ENCODE measurements around the gene POPDC3. TPM values are rescaled to one million over a fixed set of nuclear protein-coding genes. Genes with fewer than 3 reads are reported as not detected.

POPDC3 gene
- total RNA-seq, 1 experiment from 2014 or later, result 29.2 TPM

DNA sequence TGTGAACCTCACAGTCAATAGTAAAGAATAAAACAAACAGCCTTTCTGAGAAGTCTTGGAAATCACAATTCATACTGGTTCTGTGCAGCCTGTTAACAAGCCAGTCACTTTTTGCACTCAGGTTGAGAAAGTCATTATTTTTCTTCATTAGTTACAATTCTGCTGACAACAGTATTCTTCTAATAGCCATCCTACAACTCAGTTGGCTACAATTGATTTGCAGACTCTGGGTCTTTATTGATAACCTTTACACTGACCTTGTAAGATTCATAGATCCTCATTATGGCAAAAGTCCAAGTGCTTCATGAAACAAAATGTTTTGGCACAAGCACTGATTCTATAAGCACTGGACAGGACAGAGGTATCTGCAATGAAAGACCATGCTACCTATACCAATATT is 34.9 kb upstream of the POPDC3 start:
- DNase-seq (ENCODE audit: low read depth, low spot score), result no peak
- no peaks in the 10 kb centered on the region for H3K9me3 ChIP-seq (ENCODE audit: control insufficient read depth, insufficient read depth, low read depth, low read length)
- no peaks in the 10 kb centered on the region for H3K4me1 ChIP-seq (ENCODE audit: control insufficient read depth, insufficient read depth, low read length)
- in situ Hi-C loops (cut with HindIII; ENCODE audit: low pct_unique_long_range_greater_than_20kb, low sequenced_read_pairs), result no loop called here
- CTCF ChIA-PET, result no interaction called here
- TF ChIP-seq POLR2AphosphoS5 (IDR thresholded peaks at IDR 0.05; ENCODE audit: low read depth, low read length) (no peak), SIN3A (IDR thresholded peaks at IDR 0.05; ENCODE audit: borderline replicate concordance, insufficient read depth, low read depth, low read length) (no peak), TCF7L2 (IDR thresholded peaks at IDR 0.05; ENCODE audit: low read depth, low read length) (no peak), CTCF (IDR thresholded peaks at IDR 0.05) (no peak)
- TF ChIP-seq, protein P1, sequence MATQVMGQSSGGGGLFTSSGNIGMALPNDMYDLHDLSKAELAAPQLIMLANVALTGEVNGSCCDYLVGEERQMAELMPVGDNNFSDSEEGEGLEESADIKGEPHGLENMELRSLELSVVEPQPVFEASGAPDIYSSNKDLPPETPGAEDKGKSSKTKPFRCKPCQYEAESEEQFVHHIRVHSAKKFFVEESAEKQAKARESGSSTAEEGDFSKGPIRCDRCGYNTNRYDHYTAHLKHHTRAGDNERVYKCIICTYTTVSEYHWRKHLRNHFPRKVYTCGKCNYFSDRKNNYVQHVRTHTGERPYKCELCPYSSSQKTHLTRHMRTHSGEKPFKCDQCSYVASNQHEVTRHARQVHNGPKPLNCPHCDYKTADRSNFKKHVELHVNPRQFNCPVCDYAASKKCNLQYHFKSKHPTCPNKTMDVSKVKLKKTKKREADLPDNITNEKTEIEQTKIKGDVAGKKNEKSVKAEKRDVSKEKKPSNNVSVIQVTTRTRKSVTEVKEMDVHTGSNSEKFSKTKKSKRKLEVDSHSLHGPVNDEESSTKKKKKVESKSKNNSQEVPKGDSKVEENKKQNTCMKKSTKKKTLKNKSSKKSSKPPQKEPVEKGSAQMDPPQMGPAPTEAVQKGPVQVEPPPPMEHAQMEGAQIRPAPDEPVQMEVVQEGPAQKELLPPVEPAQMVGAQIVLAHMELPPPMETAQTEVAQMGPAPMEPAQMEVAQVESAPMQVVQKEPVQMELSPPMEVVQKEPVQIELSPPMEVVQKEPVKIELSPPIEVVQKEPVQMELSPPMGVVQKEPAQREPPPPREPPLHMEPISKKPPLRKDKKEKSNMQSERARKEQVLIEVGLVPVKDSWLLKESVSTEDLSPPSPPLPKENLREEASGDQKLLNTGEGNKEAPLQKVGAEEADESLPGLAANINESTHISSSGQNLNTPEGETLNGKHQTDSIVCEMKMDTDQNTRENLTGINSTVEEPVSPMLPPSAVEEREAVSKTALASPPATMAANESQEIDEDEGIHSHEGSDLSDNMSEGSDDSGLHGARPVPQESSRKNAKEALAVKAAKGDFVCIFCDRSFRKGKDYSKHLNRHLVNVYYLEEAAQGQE (IDR thresholded peaks at IDR 0.05; ENCODE audit: insufficient read depth in 1 of 2, low read depth in 2 of 2, low read length in 1 of 2), result no peak
- no peak overlapping the region for H3K4me3 ChIP-seq (ENCODE audit: low read depth in 2 of 2, low read length in 2 of 2)
- no peak overlapping the region for H3K27ac ChIP-seq (ENCODE audit: low read length)
- ATAC-seq, result no peak
- no peaks in the 10 kb centered on the region; the same call in 1 of the 2 replicates for H3K36me3 ChIP-seq (ENCODE audit: control insufficient read depth, insufficient read depth, low read length)
- H3K27me3 ChIP-seq (ENCODE audit: control insufficient read depth, insufficient read depth, low read length), result peaks cover 2% of the 10 kb centered on the region; the same call in 1 of the 2 replicates
- no TSS peak for BruUV-seq (replicated peaks)
- POLR2A ChIA-PET, result no interaction called here
- intact Hi-C loops (cut with micrococcal nuclease; ENCODE audit: unreplicated experiment), result no loop called here

- no peak overlapping the region for H3K4me3 ChIP-seq (ENCODE audit: low read depth in 2 of 2, low read length in 2 of 2)
- no peaks in the 10 kb centered on the region for H3K9me3 ChIP-seq (ENCODE audit: control insufficient read depth, insufficient read depth, low read depth, low read length)
- intact Hi-C loops (cut with micrococcal nuclease; ENCODE audit: unreplicated experiment), result no loop called here
- CTCF ChIA-PET, result no interaction called here
- H3K27ac ChIP-seq (ENCODE audit: low read length), result no peak overlapping the region
- TF ChIP-seq, protein P1 (IDR thresholded peaks at IDR 0.05; ENCODE audit: insufficient read depth in 1 of 2, low read depth in 2 of 2, low read length in 1 of 2), result no peak
- TF ChIP-seq SIN3A (IDR thresholded peaks at IDR 0.05; ENCODE audit: borderline replicate concordance, insufficient read depth, low read depth, low read length) (no peak), TCF7L2 (IDR thresholded peaks at IDR 0.05; ENCODE audit: low read depth, low read length) (no peak), POLR2AphosphoS5 (IDR thresholded peaks at IDR 0.05; ENCODE audit: low read depth, low read length) (no peak), CTCF (IDR thresholded peaks at IDR 0.05) (no peak)
- peaks cover 2% of the 10 kb centered on the region; the same call in 1 of the 2 replicates for H3K27me3 ChIP-seq (ENCODE audit: control insufficient read depth, insufficient read depth, low read length)
- in situ Hi-C loops (cut with HindIII; ENCODE audit: low pct_unique_long_range_greater_than_20kb, low sequenced_read_pairs), result no loop called here
- ATAC-seq, result no peak
- DNase-seq (ENCODE audit: low read depth, low spot score), result no peak
- POLR2A ChIA-PET, result no interaction called here
- no peaks in the 10 kb centered on the region; the same call in 1 of the 2 replicates for H3K36me3 ChIP-seq (ENCODE audit: control insufficient read depth, insufficient read depth, low read length)
- H3K4me1 ChIP-seq (ENCODE audit: control insufficient read depth, insufficient read depth, low read length), result no peaks in the 10 kb centered on the region
- BruUV-seq (replicated peaks), result no TSS peak
Measured at GRCh38 chr6:105213272-105213671, 33.5 kb upstream of the POPDC3 start.

Data from Panc1 (cell line).